ENCODE measurements around the gene C6orf132.

C6orf132 gene

GRCh38 chr6:42131531-42131930 lies 10.9 kb downstream of the C6orf132 start:
- DNase-seq, result no peak

- DNase-seq, result no peak
Measured at GRCh38 chr6:42129360-42129676, 13.1 kb downstream of the C6orf132 start.

GRCh38 chr6:42128460-42129359 lies 13.7 kb downstream of the C6orf132 start:
- no peak for DNase-seq

- DNase-seq, result no peak
Measured at GRCh38 chr6:42125663-42126062, 16.8 kb downstream of the C6orf132 start.

GRCh38 chr6:42125231-42125630 lies 17.2 kb downstream of the C6orf132 start:
- DNase-seq, result no peak

- no peak for DNase-seq
Measured at GRCh38 chr6:42124223-42124836, 18.1 kb downstream of the C6orf132 start.

GRCh38 chr6:42123379-42124103 lies 18.9 kb downstream of the C6orf132 start:
- no peak for DNase-seq

GRCh38 chr6:42120895-42121865 lies 21.2 kb downstream of the C6orf132 start:
- DNase-seq, result no peak

- DNase-seq, result no peak
Measured at GRCh38 chr6:42118162-42119001, 24.0 kb downstream of the C6orf132 start.

GRCh38 chr6:42117843-42118161 lies 24.6 kb downstream of the C6orf132 start:
- no peak for DNase-seq

- no peak for DNase-seq
Measured at GRCh38 chr6:42113936-42114636, 28.3 kb downstream of the C6orf132 start.

GRCh38 chr6:42112351-42112750 lies 30.1 kb downstream of the C6orf132 start:
- DNase-seq, result no peak

GRCh38 chr6:42110683-42111082 lies 31.7 kb downstream of the C6orf132 start:
- no peak for DNase-seq

- DNase-seq, result no peak
Measured at GRCh38 chr6:42108071-42108470, 34.3 kb downstream of the C6orf132 start.

GRCh38 chr6:42106112-42107023 lies 36.1 kb downstream of the C6orf132 start:
- no peak for DNase-seq

- no peak for DNase-seq
Measured at GRCh38 chr6:42105709-42106108, 36.7 kb downstream of the C6orf132 start.

- DNase-seq, result no peak
Measured at GRCh38 chr6:42105156-42105648, 37.2 kb downstream of the C6orf132 start.

- no peak for DNase-seq
Measured at GRCh38 chr6:42104804-42105125, 37.7 kb downstream of the C6orf132 start.

- DNase-seq, result peak; percentile 77
Measured at GRCh38 chr6:42104095-42104803, 38.2 kb downstream of the C6orf132 start.

All from stimulated activated CD4-positive, alpha-beta T cell treated with anti-CD3 and anti-CD28 coated beads, Interleukin-1b, Interleukin-23, amount 100 ng/mL, for 48 hours (primary cell).